ENCODE data around the gene JAG2.

JAG2 gene

DNA sequence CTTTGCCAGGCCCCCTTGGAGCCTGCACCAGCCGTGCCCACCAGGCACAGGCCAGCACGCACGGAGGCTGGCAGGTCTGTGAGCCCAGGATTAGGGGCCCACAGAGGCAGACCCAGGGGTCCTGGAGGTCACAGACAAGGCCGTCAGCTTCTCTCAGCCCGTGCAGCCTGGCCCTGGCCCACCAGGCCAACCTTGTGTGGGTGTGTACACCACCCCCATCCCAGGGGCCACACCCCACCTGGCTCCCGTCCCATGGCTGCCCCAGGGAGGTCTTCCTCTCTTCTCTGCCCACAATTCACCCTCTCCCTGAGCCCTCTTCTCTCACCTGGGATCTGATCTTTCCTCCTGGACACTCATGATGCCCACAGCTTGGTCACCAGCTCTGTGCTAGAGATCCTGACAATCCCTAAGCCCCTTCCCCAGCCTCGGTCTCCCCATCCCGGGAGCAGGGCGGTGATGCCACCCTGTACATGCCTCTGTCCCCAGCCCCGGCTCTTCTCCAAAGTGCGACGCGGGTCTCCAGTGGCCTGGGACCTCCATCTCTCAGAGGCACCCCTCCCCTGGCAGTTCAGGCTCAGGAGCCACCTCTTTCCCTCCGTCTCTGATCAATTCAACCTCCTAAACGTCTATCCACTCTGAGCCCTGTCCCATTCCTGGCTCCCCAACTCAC, 72.2 kb downstream of the JAG2 start:
- Histone ChIP-seq H3K9ac (ENCODE audit: insufficient read length) (no peak overlapping the region), H3K36me3 (ENCODE audit: insufficient read depth, low read length) (no peaks in the 10 kb centered on the region), H3K9me3 (ENCODE audit: low read depth, low read length) (no peaks in the 10 kb centered on the region), H3K27ac (no peak overlapping the region), H3K4me3 (no peak overlapping the region)
- no peak for DNase-seq (ENCODE audit: low read depth, low spot score)
- no peak for TF ChIP-seq POLR2AphosphoS5 (IDR thresholded peaks at IDR 0.05; ENCODE audit: borderline replicate concordance, low read depth, low read length)
- no peak for TF ChIP-seq FOXP2 (optimal IDR thresholded peaks at IDR 0.05; ENCODE audit: control extremely low read depth, extremely low read length, insufficient read depth)
- TF ChIP-seq EZH2 (IDR thresholded peaks at IDR 0.05), result no peak

DNA sequence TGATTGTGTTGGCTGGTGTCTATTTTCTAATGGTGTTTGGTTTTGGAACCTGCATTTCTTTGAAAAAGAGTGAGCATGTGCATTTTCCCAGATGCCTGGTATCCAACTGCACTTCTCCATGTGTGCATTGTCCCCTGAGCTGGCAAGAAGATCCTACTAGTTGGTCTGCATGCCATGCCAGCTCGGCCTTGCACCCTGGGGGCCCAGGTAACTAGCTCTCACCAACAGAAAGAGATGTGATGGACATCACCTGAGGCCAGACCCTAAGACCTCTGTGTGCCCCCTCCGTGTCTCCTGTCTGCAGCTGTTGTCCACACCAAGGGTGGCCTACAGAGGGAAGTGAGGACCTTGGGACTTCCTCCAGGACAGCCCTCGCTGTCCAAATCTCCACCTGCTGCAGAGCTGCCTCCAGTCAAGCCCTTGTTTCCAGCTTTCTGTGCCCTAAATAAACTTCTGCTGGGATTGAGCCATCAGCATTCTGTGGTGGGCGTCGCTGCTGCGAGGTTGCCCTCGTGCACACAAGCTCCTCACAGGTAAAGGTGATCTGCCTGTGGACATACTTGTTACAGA, 73.3 kb downstream of the JAG2 start:
- TF ChIP-seq EZH2 (IDR thresholded peaks at IDR 0.05), result no peak
- no peak for TF ChIP-seq POLR2AphosphoS5 (IDR thresholded peaks at IDR 0.05; ENCODE audit: borderline replicate concordance, low read depth, low read length)
- TF ChIP-seq FOXP2 (optimal IDR thresholded peaks at IDR 0.05; ENCODE audit: control extremely low read depth, extremely low read length, insufficient read depth), result no peak
- Histone ChIP-seq H3K9me3 (ENCODE audit: low read depth, low read length) (no peaks in the 10 kb centered on the region), H3K27ac (no peak overlapping the region), H3K36me3 (ENCODE audit: insufficient read depth, low read length) (no peaks in the 10 kb centered on the region), H3K4me3 (no peak overlapping the region), H3K9ac (ENCODE audit: insufficient read length) (no peak overlapping the region)
- DNase-seq (ENCODE audit: low read depth, low spot score), result no peak

DNA sequence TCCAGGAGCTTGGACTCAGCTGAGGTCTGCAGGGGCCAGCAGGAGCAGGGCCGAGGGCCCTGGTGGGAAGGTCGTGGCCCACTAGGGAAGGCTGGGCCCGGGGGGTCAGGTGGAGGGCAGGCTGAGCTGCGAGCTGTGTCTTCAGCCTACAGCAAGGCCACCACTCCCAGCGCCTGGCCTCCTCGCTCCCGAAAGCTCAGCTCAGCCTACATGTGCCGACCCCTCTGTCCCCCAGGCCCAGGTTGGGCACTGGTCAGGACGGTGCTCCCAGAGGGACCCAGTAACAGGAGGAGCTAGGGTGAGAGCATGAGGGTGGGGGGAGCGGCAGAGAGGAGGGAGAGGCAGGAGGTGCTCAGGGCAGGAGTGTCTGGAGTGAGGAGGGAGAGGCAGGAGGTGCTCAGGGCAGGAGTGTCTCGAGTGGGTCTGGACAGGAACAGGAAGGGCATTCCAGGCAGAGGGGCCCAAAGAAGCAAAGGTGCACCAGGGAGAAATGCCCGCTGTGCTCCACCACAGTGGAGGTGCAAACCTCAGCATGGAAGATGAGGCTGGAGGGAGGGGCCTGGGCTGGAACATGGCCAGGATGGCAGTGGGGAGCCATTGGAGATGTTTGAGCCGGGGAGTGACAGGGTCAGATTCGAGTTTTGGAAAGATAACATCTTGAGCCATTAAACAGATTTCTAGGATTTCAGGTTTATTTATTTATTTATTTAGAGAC, 74.2 kb downstream of the JAG2 start:
- H3K27ac ChIP-seq, result no peak overlapping the region
- no peak overlapping the region for H3K9ac ChIP-seq (ENCODE audit: insufficient read length)
- H3K4me3 ChIP-seq, result peak overlapping the region; percentile 92
- H3K36me3 ChIP-seq (ENCODE audit: insufficient read depth, low read length), result no peaks in the 10 kb centered on the region
- no peak for DNase-seq (ENCODE audit: low read depth, low spot score)
- H3K9me3 ChIP-seq (ENCODE audit: low read depth, low read length), result no peaks in the 10 kb centered on the region
- no peak for TF ChIP-seq FOXP2 (optimal IDR thresholded peaks at IDR 0.05; ENCODE audit: control extremely low read depth, extremely low read length, insufficient read depth)
- TF ChIP-seq POLR2AphosphoS5 (IDR thresholded peaks at IDR 0.05; ENCODE audit: borderline replicate concordance, low read depth, low read length), result no peak
- no peak for TF ChIP-seq EZH2 (IDR thresholded peaks at IDR 0.05)

DNA sequence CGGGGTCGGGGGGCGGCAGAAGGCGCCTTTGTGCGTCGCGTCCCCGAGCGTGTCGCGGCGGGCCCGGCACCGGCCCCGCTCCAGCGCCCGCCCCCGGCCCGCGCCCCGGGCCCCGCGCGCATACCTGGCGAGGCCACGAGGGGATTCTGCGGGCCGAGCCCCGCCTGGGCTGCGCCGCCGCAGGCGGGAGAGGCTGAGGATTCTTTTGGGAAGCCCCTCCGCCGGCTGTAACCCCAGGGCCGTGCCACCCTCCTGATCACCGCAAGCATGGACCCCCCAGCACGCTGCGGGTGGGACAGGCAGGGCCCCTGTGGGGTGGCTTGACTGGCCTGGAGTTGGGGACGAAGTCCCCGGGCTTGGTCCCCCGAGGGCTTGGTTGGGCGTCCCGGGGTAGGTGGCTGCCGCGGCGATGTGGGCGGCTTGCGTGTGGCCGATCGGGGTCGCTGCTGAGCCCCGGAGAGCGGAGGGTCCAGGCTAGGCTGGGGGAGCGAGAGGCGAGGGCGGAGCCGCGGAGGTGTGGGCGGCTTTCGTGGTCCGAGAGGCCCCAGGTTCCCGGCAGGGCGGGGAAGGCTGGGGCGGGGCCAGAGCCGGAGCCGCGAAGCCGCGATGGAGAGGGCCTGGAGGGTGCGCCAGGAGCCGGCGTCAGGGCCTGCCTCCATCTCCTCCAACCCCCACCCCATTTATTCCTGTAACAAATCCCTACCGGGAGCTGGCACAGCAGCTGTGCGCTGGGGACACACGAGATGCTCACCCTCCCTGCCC, 75.0 kb downstream of the JAG2 start:
- peak; percentile 58; the same call in 1 of the 2 replicates for TF ChIP-seq POLR2AphosphoS5 (IDR thresholded peaks at IDR 0.05; ENCODE audit: borderline replicate concordance, low read depth, low read length)
- TF ChIP-seq FOXP2 (optimal IDR thresholded peaks at IDR 0.05; ENCODE audit: control extremely low read depth, extremely low read length, insufficient read depth), result no peak
- no peak for TF ChIP-seq EZH2 (IDR thresholded peaks at IDR 0.05)
- DNase-seq (ENCODE audit: low read depth, low spot score), result no peak

DNA sequence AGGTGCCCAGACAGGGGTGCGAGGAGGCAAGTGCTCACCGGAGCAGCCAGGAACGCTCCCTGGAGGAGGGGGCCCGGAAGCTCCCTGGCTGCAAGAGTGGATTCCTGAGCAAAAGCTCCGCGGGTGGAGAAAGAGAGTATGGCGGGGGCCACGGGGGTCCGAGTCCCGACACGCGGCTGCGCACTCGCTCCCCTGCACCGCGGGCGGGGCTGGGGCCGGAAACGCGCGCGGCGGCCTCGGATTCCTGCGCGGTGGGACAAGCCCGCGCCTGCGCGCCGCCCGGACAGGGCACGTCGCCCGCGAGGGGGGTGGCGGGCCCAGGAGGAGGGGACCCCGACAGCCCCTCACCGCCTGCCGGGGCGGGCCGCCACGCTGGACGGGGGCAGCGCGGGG, 75.5 kb downstream of the JAG2 start:
- Histone ChIP-seq H3K27ac (no peak overlapping the region), H3K36me3 (ENCODE audit: insufficient read depth, low read length) (no peaks in the 10 kb centered on the region), H3K4me3 (peak overlapping the region; percentile 92), H3K9me3 (ENCODE audit: low read depth, low read length) (no peaks in the 10 kb centered on the region), H3K9ac (ENCODE audit: insufficient read length) (no peak overlapping the region)
- no peak for TF ChIP-seq EZH2 (IDR thresholded peaks at IDR 0.05)
- TF ChIP-seq FOXP2 (optimal IDR thresholded peaks at IDR 0.05; ENCODE audit: control extremely low read depth, extremely low read length, insufficient read depth), result no peak
- TF ChIP-seq POLR2AphosphoS5 (IDR thresholded peaks at IDR 0.05; ENCODE audit: borderline replicate concordance, low read depth, low read length), result no peak; the same call in 1 of the 2 replicates
- no peak for DNase-seq (ENCODE audit: low read depth, low spot score)

More for the DNA sequence above, 75.0 kb downstream of the JAG2 start:
- Histone ChIP-seq H3K4me3 (peak overlapping the region; percentile 92), H3K27ac (no peak overlapping the region), H3K9me3 (ENCODE audit: low read depth, low read length) (no peaks in the 10 kb centered on the region), H3K36me3 (ENCODE audit: insufficient read depth, low read length) (no peaks in the 10 kb centered on the region), H3K9ac (ENCODE audit: insufficient read length) (peak overlapping the region; percentile 79)

DNA sequence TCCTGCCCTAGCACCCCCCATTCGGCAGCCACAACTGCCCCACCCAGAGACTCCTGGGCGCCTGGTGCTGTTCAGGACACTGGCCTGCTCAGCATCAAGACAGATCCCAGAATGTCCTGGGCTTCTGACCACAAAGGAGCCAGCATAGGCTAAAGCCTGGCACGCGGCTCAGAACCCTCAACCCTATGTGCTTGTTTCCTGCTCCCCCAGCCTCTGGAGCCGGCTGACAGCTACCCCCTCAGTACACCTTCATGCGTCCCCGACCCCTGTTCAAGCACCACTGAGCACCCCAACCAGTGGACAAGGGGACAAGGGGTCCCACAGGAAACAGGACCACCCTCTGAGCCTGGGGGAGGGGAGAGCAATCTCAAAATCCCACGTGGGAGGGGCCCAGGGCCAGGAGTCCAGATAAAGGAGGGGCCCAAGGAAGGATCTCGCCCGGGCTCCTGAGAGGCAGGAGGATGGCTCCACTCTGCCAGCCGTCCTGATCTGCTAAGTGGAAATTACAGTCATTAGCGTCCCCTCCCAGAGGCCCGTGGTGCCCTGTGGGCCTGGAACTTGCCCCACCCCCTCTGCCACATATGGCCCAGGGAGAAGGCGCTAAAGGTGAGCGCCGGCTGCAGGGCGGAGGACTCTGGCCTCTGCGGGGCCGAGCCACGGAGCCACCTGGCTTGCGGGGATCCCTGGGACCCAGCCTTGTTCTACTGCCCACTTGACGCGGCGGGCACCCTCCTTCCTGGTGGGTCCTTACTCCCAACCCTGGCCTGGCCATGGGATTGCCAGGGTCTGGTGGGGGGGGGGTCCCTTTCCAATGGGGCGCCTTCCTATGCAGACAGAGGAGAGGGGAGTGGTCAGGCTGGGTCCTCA, 76.2 kb downstream of the JAG2 start:
- Histone ChIP-seq H3K27ac (0 out of 2 replicates have a peak overlapping the region, but pooled peaks have one; percentile 13), H3K9me3 (ENCODE audit: low read depth, low read length) (no peaks in the 10 kb centered on the region), H3K36me3 (ENCODE audit: insufficient read depth, low read length) (no peaks in the 10 kb centered on the region), H3K9ac (ENCODE audit: insufficient read length) (no peak overlapping the region), H3K4me3 (peak overlapping the region; percentile 92)
- TF ChIP-seq FOXP2 (optimal IDR thresholded peaks at IDR 0.05; ENCODE audit: control extremely low read depth, extremely low read length, insufficient read depth) (no peak), POLR2AphosphoS5 (IDR thresholded peaks at IDR 0.05; ENCODE audit: borderline replicate concordance, low read depth, low read length) (no peak; the same call in 1 of the 2 replicates), EZH2 (IDR thresholded peaks at IDR 0.05) (no peak)
- no peak for DNase-seq (ENCODE audit: low read depth, low spot score)

DNA sequence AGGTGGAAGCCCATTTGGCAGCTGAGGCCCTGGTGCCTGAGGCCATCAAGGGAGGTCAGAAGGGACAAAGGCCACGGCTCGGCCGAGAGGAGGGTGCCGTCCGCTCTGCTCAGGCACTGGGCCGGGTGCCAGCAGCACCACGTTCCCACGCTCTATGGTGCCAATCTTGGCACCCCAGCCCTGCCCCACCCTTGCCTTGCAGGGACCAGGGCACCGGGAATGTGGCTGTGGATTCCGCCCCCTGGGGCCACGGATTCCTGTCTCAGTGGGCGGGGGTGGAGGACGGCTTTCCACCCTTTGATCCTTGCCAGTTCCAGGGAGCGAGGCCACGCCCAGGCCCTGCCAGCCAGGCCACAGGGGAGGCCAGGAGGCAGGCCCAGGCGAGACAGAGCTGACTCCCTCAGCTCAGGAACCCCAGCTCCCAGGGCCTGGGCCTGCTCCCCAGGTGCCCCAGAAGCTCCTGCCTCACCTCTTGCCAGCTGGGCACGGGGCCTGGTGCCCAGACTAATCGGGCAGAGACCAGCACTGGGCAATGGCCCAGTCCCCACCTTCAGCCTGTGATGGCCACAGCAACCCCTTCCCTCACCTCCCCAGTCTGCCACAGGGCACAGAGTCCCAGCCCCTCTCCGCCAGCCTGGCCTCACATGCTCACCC, 76.9 kb downstream of the JAG2 start:
- Histone ChIP-seq H3K27ac (0 out of 2 replicates have a peak overlapping the region, but pooled peaks have one; percentile 13), H3K36me3 (ENCODE audit: insufficient read depth, low read length) (no peaks in the 10 kb centered on the region), H3K9ac (ENCODE audit: insufficient read length) (no peak overlapping the region), H3K4me3 (no peak overlapping the region), H3K9me3 (ENCODE audit: low read depth, low read length) (no peaks in the 10 kb centered on the region)
- no peak for TF ChIP-seq FOXP2 (optimal IDR thresholded peaks at IDR 0.05; ENCODE audit: control extremely low read depth, extremely low read length, insufficient read depth)
- TF ChIP-seq POLR2AphosphoS5 (IDR thresholded peaks at IDR 0.05; ENCODE audit: borderline replicate concordance, low read depth, low read length), result no peak
- TF ChIP-seq EZH2 (IDR thresholded peaks at IDR 0.05), result no peak
- DNase-seq (ENCODE audit: low read depth, low spot score), result no peak
